Glutamatergic neuron (in vitro differentiated cells): ENCODE results near the gene TIGD3. TPM values are rescaled to one million over a fixed set of nuclear protein-coding genes. Genes with fewer than 3 reads are reported as not detected.

Source experiments
- DNase-seq: peaks from one replicate; pipeline ENCODE4 v3.0.0; 2022
- H3K27ac Mint-ChIP-seq: one replicate; pipeline ENCODE4 v1.8.0; 2020; ENCODE audit warnings: mild to moderate bottlenecking, mixed read lengths, inconsistent platforms; ENCODE audit not compliant: unreplicated experiment
- H3K27me3 Mint-ChIP-seq: one replicate; pipeline ENCODE4 v1.8.0; 2020; ENCODE audit warnings: mild to moderate bottlenecking, moderate library complexity, mixed read lengths, inconsistent platforms; ENCODE audit not compliant: unreplicated experiment
- H3K36me3 Mint-ChIP-seq: one replicate; pipeline ENCODE4 v1.8.0; 2020; ENCODE audit warnings: mild to moderate bottlenecking, mixed read lengths, inconsistent platforms; ENCODE audit not compliant: unreplicated experiment
- H3K4me1 Mint-ChIP-seq: one replicate; pipeline ENCODE4 v1.8.0; 2020; ENCODE audit warnings: mild to moderate bottlenecking, low read depth, mixed read lengths, inconsistent platforms; ENCODE audit not compliant: unreplicated experiment
- H3K4me3 Mint-ChIP-seq: one replicate; pipeline ENCODE4 v1.8.0; 2020; ENCODE audit warnings: mild to moderate bottlenecking, mixed read lengths, inconsistent platforms; ENCODE audit not compliant: unreplicated experiment
- H3K9me3 Mint-ChIP-seq: one replicate; pipeline ENCODE4 v1.8.0; 2020; ENCODE audit warnings: mild to moderate bottlenecking, moderate library complexity, mixed read lengths, inconsistent platforms; ENCODE audit not compliant: unreplicated experiment
- CTCF ChIP-seq: fragments of 200-600 bp; sonication (generic); IDR thresholded peaks from one replicate; pipeline ENCODE4 v1.5.0; 2021; ENCODE audit not compliant: partially characterized antibody, unreplicated experiment
- total RNA-seq: library from RNA; stranded (reverse); fragmentation: NEBNext Ultra II Directional; extraction: Animal tissue kit (Norgen Biotek cat#: 25700); gene quantifications from one replicate; pipeline ENCODE4 v1.2.1, GENCODE V29; 2021; ENCODE audit not compliant: unreplicated experiment

Gene TIGD3
- total RNA-seq, 1 donor from 2014 or later = 3.8 TPM

- Mint-ChIP-seq H3K27me3 (peaks cover 5% of the 10 kb centered on the region), H3K4me3 (no peak overlapping the region), H3K9me3 (peaks cover 5% of the 10 kb centered on the region), H3K4me1 (no peaks in the 10 kb centered on the region), H3K36me3 (no peaks in the 10 kb centered on the region), H3K27ac (no peak overlapping the region)
- no peak for DNase-seq
- TF ChIP-seq CTCF = no peak
These were observed 37.8 kb downstream of the TIGD3 start for GRCh38 chr11:65392186-65392829.

- DNase-seq = no peak
- Mint-ChIP-seq H3K4me3 (no peak overlapping the region), H3K36me3 (no peaks in the 10 kb centered on the region), H3K27me3 (peaks cover 5% of the 10 kb centered on the region), H3K27ac (no peak overlapping the region), H3K9me3 (peaks cover 7% of the 10 kb centered on the region), H3K4me1 (no peaks in the 10 kb centered on the region)
- no peak for TF ChIP-seq CTCF
These were observed 38.3 kb downstream of the TIGD3 start for GRCh38 chr11:65392899-65393298.

GRCh38 chr11:65393513-65394079, 39.0 kb downstream of the TIGD3 start:
- Mint-ChIP-seq H3K27me3 (peaks cover 5% of the 10 kb centered on the region), H3K4me3 (no peak overlapping the region), H3K36me3 (no peaks in the 10 kb centered on the region), H3K27ac (no peak overlapping the region), H3K4me1 (no peaks in the 10 kb centered on the region), H3K9me3 (peaks cover 7% of the 10 kb centered on the region)
- TF ChIP-seq CTCF = no peak
- DNase-seq = no peak

- Mint-ChIP-seq H3K9me3 (peaks cover 8% of the 10 kb centered on the region), H3K36me3 (no peaks in the 10 kb centered on the region), H3K4me3 (no peak overlapping the region), H3K27me3 (peaks cover 5% of the 10 kb centered on the region), H3K27ac (no peak overlapping the region), H3K4me1 (no peaks in the 10 kb centered on the region)
- TF ChIP-seq CTCF = no peak
- no peak for DNase-seq
These were observed 39.6 kb downstream of the TIGD3 start for GRCh38 chr11:65394125-65394536.

- no peak for DNase-seq
- no peak for TF ChIP-seq CTCF
- Mint-ChIP-seq H3K27ac (no peak overlapping the region), H3K36me3 (no peaks in the 10 kb centered on the region), H3K4me1 (no peaks in the 10 kb centered on the region), H3K27me3 (peaks cover 5% of the 10 kb centered on the region), H3K4me3 (no peak overlapping the region), H3K9me3 (peaks cover 11% of the 10 kb centered on the region)
These were observed 41.5 kb downstream of the TIGD3 start for GRCh38 chr11:65395961-65396530.
